WTC11 (cell line): Measurements from ENCODE around the gene CREB3L4. TPM values are rescaled to one million over a fixed set of nuclear protein-coding genes. Genes with fewer than 3 reads are reported as not detected.

Experiments
- ATAC-seq: fragments of 200-7000 bp; cut with Tn5 transposase; 2 replicates; pipeline ENCODE4 v1.10.0; 2021; ENCODE audit warnings: mild to moderate bottlenecking, moderate library complexity
- CTCF ChIA-PET: fragments of 300-600 bp; sonication (Branson Sonifier 250); formaldehyde crosslinking; loops from one replicate; lab custom pipeline; 2021; ENCODE audit warnings: antibody characterized with exemption; lab: Charles Lee
- POLR2A ChIA-PET: fragments of 350-600 bp; sonication (Branson Sonifier 250); formaldehyde crosslinking; loops from one replicate; lab custom pipeline; 2021; ENCODE audit warnings: antibody characterized with exemption; lab: Charles Lee
- DNase-seq: peaks from one replicate; pipeline ENCODE4 v3.0.0; 2021; ENCODE audit warnings: low spot score
- H3K27ac Mint-ChIP-seq: 2 replicates; pipeline ENCODE4 v1.8.0; 2021; ENCODE audit warnings: mixed read lengths
- H3K27me3 Mint-ChIP-seq: 2 replicates; pipeline ENCODE4 v1.8.0; 2021; ENCODE audit warnings: low read depth, mild to moderate bottlenecking, moderate library complexity, mixed read lengths
- H3K36me3 Mint-ChIP-seq: 2 replicates; pipeline ENCODE4 v1.8.0; 2021; ENCODE audit warnings: mixed read lengths
- H3K4me1 Mint-ChIP-seq: 2 replicates; pipeline ENCODE4 v1.8.0; 2022; ENCODE audit warnings: mixed read lengths
- H3K4me3 Mint-ChIP-seq: 2 replicates; pipeline ENCODE4 v1.8.0; 2021; ENCODE audit warnings: mild to moderate bottlenecking, moderate library complexity, mixed read lengths
- H3K9me3 Mint-ChIP-seq: 2 replicates; pipeline ENCODE4 v1.8.0; 2021; ENCODE audit warnings: mixed read lengths
- AR ChIP-seq: fragments of 250-450 bp; sonication (Bioruptor Pico); IDR thresholded peaks from 2 replicates; pipeline ENCODE4 v1.9.0; 2021; ENCODE audit warnings: mild to moderate bottlenecking
- ATF1 ChIP-seq: sonication (generic); formaldehyde crosslinking; IDR thresholded peaks from 2 replicates; pipeline ENCODE4 v1.8.1; 2023; ENCODE audit warnings: mild to moderate bottlenecking, moderate library complexity, missing genetic modification reagents
- ATF3 ChIP-seq: sonication (generic); formaldehyde crosslinking; conservative IDR thresholded peaks from 2 replicates; pipeline ENCODE4 v1.8.1; 2022; ENCODE audit warnings: mild to moderate bottlenecking, missing genetic modification reagents
- E2F4 ChIP-seq: sonication (generic); formaldehyde crosslinking; IDR thresholded peaks from 2 replicates; pipeline ENCODE4 v1.8.1; 2022; ENCODE audit warnings: low read depth, mild to moderate bottlenecking, moderate library complexity, missing genetic modification reagents, borderline replicate concordance
- ETV6 ChIP-seq: sonication (generic); formaldehyde crosslinking; IDR thresholded peaks from 2 replicates; pipeline ENCODE4 v1.8.1; 2022; ENCODE audit warnings: mild to moderate bottlenecking, missing genetic modification reagents
- FOXK1 ChIP-seq: sonication (generic); formaldehyde crosslinking; IDR thresholded peaks from 2 replicates; pipeline ENCODE4 v1.8.0; 2022; ENCODE audit warnings: mild to moderate bottlenecking, moderate library complexity, missing genetic modification reagents
- GTF2I ChIP-seq: fragments of 250-450 bp; sonication (Bioruptor Pico); conservative IDR thresholded peaks from 2 replicates; pipeline ENCODE4 v1.4.0; 2021; ENCODE audit warnings: mild to moderate bottlenecking
- HMGA2 ChIP-seq: fragments of 250-450 bp; sonication (Bioruptor Pico); IDR thresholded peaks from 2 replicates; pipeline ENCODE4 v1.4.0; 2021; ENCODE audit warnings: mild to moderate bottlenecking, moderate library complexity
- HMGXB4 ChIP-seq: sonication (generic); formaldehyde crosslinking; IDR thresholded peaks from 2 replicates; pipeline ENCODE4 v1.8.1; 2023; ENCODE audit warnings: mild to moderate bottlenecking, moderate library complexity, missing genetic modification reagents
- NFE2L1 ChIP-seq: sonication (generic); formaldehyde crosslinking; IDR thresholded peaks from 2 replicates; pipeline ENCODE4 v1.8.1; 2023; ENCODE audit warnings: missing genetic modification reagents
- NFYB ChIP-seq: sonication (generic); formaldehyde crosslinking; conservative IDR thresholded peaks from 2 replicates; pipeline ENCODE4 v1.8.0; 2022; ENCODE audit warnings: low read depth, missing genetic modification reagents
- NR2C2 ChIP-seq: sonication (generic); formaldehyde crosslinking; IDR thresholded peaks from 2 replicates; pipeline ENCODE4 v1.8.0; 2022; ENCODE audit warnings: mild to moderate bottlenecking, missing genetic modification reagents
- PRRX2 ChIP-seq: fragments of 250-450 bp; sonication (Bioruptor Pico); IDR thresholded peaks from 2 replicates; pipeline ENCODE4 v1.8.0; 2021; ENCODE audit warnings: mild to moderate bottlenecking
- RELA ChIP-seq: sonication (generic); formaldehyde crosslinking; IDR thresholded peaks from 2 replicates; pipeline ENCODE4 v1.8.1; 2022; ENCODE audit warnings: missing genetic modification reagents, mild to moderate bottlenecking, borderline replicate concordance
- SMAD4 ChIP-seq: sonication (generic); formaldehyde crosslinking; IDR thresholded peaks from 2 replicates; pipeline ENCODE4 v1.8.0; 2022; ENCODE audit warnings: mild to moderate bottlenecking, missing genetic modification reagents
- TEAD4 ChIP-seq: sonication (generic); formaldehyde crosslinking; IDR thresholded peaks from 2 replicates; pipeline ENCODE4 v1.8.0; 2022; ENCODE audit warnings: mild to moderate bottlenecking, missing genetic modification reagents
- ZNF232 ChIP-seq: sonication (generic); formaldehyde crosslinking; IDR thresholded peaks from 2 replicates; pipeline ENCODE4 v1.8.0; 2022; ENCODE audit warnings: mild to moderate bottlenecking, missing genetic modification reagents
- ZNF281 ChIP-seq: sonication (generic); formaldehyde crosslinking; IDR thresholded peaks from 2 replicates; pipeline ENCODE4 v1.8.0; 2023; ENCODE audit warnings: mild to moderate bottlenecking, missing genetic modification reagents
- total RNA-seq: library from RNA; stranded (reverse); gene quantifications from 3 replicates; pipeline ENCODE4 v1.2.3, GENCODE V29; 2021

The CREB3L4 gene
- total RNA-seq, 1 experiment from 2014 or later, result 33.1 TPM

- CTCF ChIA-PET, result interaction anchor here (0.8 to 2.9 kb wide), 9 partner anchors 9 to 270 kb away, joined by 3 to 28 read pairs (median 6); partner anchors contain the start of genes CRTC2, DENND4B, JTB and RAB13
- POLR2A ChIA-PET, result interaction anchor here (0.8 to 4.4 kb wide), 12 partner anchors 8 to 334 kb away, joined by 3 to 55 read pairs (median 8); partner anchors contain the start of genes CHTOP, CRTC2, DENND4B and GATAD2B
- H3K36me3 Mint-ChIP-seq, result peaks cover 9% of the 10 kb centered on the region
- peak; percentile 1; the same call in 1 of the 2 replicates for ATAC-seq
- H3K4me1 Mint-ChIP-seq, result peaks cover 26% of the 10 kb centered on the region
- TF ChIP-seq PRRX2 (CRISPR knock-in tag) (no peak), ATF1 (no peak), HMGA2 (CRISPR knock-in tag) (no peak), NFYB (CRISPR knock-in tag) (no peak), ETV6 (CRISPR knock-in tag) (no peak), ATF3 (no peak), ZNF232 (CRISPR knock-in tag) (no peak), NFE2L1 (CRISPR knock-in tag) (no peak), SMAD4 (no peak)
- TF ChIP-seq, all 79 proteins: peak for 0
- Mint-ChIP-seq H3K4me3 (peak overlapping the region; percentile 80), H3K27ac (peak overlapping the region; percentile 98), H3K27me3 (no peaks in the 10 kb centered on the region), H3K9me3 (peaks cover 5% of the 10 kb centered on the region)
- peak; percentile 54 for DNase-seq
These were observed 280 bp downstream of the CREB3L4 start for GRCh38 chr1:153968000-153968363.

- ChIA-PET POLR2A (interaction anchor here (0.6 to 4.4 kb wide), 6 partner anchors 9 to 46 kb away, joined by 3 to 55 read pairs (median 22); partner anchors contain the start of genes CRTC2, DENND4B, GATAD2B and JTB), CTCF (interaction anchor here (1.9 to 2.9 kb wide), 3 partner anchors 17 to 271 kb away, joined by 4 to 28 read pairs (median 21); partner anchors contain the start of genes DENND4B and RAB13)
- no peaks in the 10 kb centered on the region for H3K27me3 Mint-ChIP-seq
- peaks cover 26% of the 10 kb centered on the region for H3K4me1 Mint-ChIP-seq
- DNase-seq (no peak), ATAC-seq (no peak)
- TF ChIP-seq SMAD4 (no peak), HMGXB4 (no peak), RELA (CRISPR knock-in tag) (no peak), E2F4 (no peak), ETV6 (CRISPR knock-in tag) (no peak), NR2C2 (no peak), AR (CRISPR knock-in tag) (no peak), TEAD4 (CRISPR knock-in tag) (no peak)
- H3K27ac Mint-ChIP-seq, result no peak overlapping the region
- peak overlapping the region; percentile 80 for H3K4me3 Mint-ChIP-seq
- H3K9me3 Mint-ChIP-seq, result peaks cover 5% of the 10 kb centered on the region
- H3K36me3 Mint-ChIP-seq, result peaks cover 9% of the 10 kb centered on the region
These were observed 706 bp downstream of the CREB3L4 start for GRCh38 chr1:153968408-153968807.

- Mint-ChIP-seq H3K36me3 (peaks cover 15% of the 10 kb centered on the region), H3K4me3 (peak overlapping the region; percentile 80), H3K27me3 (no peaks in the 10 kb centered on the region), H3K27ac (no peak overlapping the region), H3K4me1 (peaks cover 27% of the 10 kb centered on the region), H3K9me3 (peaks cover 5% of the 10 kb centered on the region)
- POLR2A ChIA-PET, result interaction anchor here (0.6 to 4.4 kb wide), 2 partner anchors 9 to 10 kb away, joined by 3 to 55 read pairs; partner anchors contain the start of genes CRTC2 and JTB
- ATAC-seq (no peak), DNase-seq (no peak)
- CTCF ChIA-PET, result interaction anchor here (2.9 kb wide), 1 partner anchor 17 kb away, joined by 28 read pairs; the partner anchor contains the start of gene RAB13
- TF ChIP-seq ZNF281 (CRISPR knock-in tag), result no peak
- no peak for TF ChIP-seq FOXK1 (CRISPR knock-in tag)
- TF ChIP-seq GTF2I (CRISPR knock-in tag), result no peak
These were observed 1.3 kb downstream of the CREB3L4 start for GRCh38 chr1:153968972-153969371.
